Measurements from ENCODE around the gene TSPOAP1. TPM values are rescaled to one million over a fixed set of nuclear protein-coding genes. Genes with fewer than 3 reads are reported as not detected.

TSPOAP1 gene
- total RNA-seq, 2 experiments from 2014 or later: 21.1 to 24.1 TPM

DNA sequence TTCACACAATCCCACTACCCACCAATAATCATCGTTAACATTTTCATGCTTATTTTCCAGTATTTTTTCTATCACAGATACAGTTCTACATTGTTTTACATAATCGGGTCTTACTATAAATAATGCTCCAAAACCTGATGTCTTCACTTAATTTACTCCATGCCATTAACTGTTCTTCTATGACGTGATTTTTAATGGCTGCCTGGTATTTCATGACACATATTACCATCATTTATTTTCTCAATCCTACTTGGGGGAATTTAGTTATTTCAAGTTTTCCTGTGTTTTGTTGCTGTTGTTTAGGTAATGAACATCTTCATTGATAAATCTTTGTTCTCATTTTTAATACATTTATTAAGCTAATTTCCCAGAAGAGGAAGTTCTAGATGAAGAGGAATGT, 75.5 kb downstream of the TSPOAP1 start:
- peaks cover 4% of the 10 kb centered on the region for H3K4me1 Mint-ChIP-seq (ENCODE audit: low read depth)
- CTCF ChIA-PET: no interaction called here

GRCh38 chr17:58252141-58252540, 76.5 kb downstream of the TSPOAP1 start:
- H3K27me3 Mint-ChIP-seq: peaks cover 14% of the 10 kb centered on the region
- H3K9me3 Mint-ChIP-seq: no peaks in the 10 kb centered on the region
- H3K36me3 Mint-ChIP-seq (ENCODE audit: low read depth): no peaks in the 10 kb centered on the region
- CTCF ChIA-PET: interaction anchor here (1.0 to 1.1 kb wide), 3 partner anchors 52 to 236 kb away, joined by 3 read pairs; partner anchors contain the start of gene HSF5
- peaks cover 10% of the 10 kb centered on the region for H3K4me1 Mint-ChIP-seq (ENCODE audit: low read depth)
- no peak for DNase-seq
- H3K4me3 Mint-ChIP-seq: no peak overlapping the region
- no peak for TF ChIP-seq CTCF (IDR thresholded peaks at IDR 0.05)
- POLR2A ChIA-PET: no interaction called here
- ATAC-seq: no peak
- no peak overlapping the region for H3K27ac Mint-ChIP-seq
- intact Hi-C loops (cut with micrococcal nuclease): no loop called here

More for the DNA sequence above, 75.5 kb downstream of the TSPOAP1 start:
- Mint-ChIP-seq H3K27me3 (peaks cover 17% of the 10 kb centered on the region), H3K4me3 (no peak overlapping the region), H3K36me3 (ENCODE audit: low read depth) (no peaks in the 10 kb centered on the region), H3K9me3 (no peaks in the 10 kb centered on the region), H3K27ac (no peak overlapping the region)
- ATAC-seq (no peak), DNase-seq (no peak)
- no peak for TF ChIP-seq CTCF (IDR thresholded peaks at IDR 0.05)
- intact Hi-C loops (cut with micrococcal nuclease): no loop called here
- POLR2A ChIA-PET: no interaction called here

Small RNAs within 50 kb of the gene (microRNA-seq; reads per million reads assigned to microRNA genes)
- not detected for gene MIR4736 (ENCODE audit: borderline microRNAs expressed, borderline replicate concordance)

Other genes with a start within 250 kb of the TSPOAP1 start
- 10 to 100 TPM; 25.6 to 26.1 TPM for gene DYNLL2, start 245.4 kb downstream of the TSPOAP1 start, total RNA-seq
- gene OR4D1, start 180.4 kb downstream of the TSPOAP1 start, total RNA-seq: under 1 TPM; 0.22 to 0.25 TPM
- not detected for gene OR4D2, start 161.8 kb downstream of the TSPOAP1 start, total RNA-seq
- not detected for gene EPX, start 136.1 kb downstream of the TSPOAP1 start, total RNA-seq
- gene MKS1, start 109.5 kb downstream of the TSPOAP1 start, total RNA-seq: 10 to 100 TPM; 20.7 to 24.8 TPM
- not detected for gene LPO, start 90.2 kb downstream of the TSPOAP1 start, total RNA-seq
- gene MPO, start 47.9 kb downstream of the TSPOAP1 start, total RNA-seq: not detected
- 100 to 1,000 TPM; 104 to 110 TPM for gene SUPT4H1, start 23.4 kb upstream of the TSPOAP1 start, total RNA-seq
- gene RNF43, start 88.7 kb upstream of the TSPOAP1 start, total RNA-seq: 1 to 10 TPM in 1 of 2 experiments, under 1 TPM in 1; 0.34 to 1.1 TPM
- 1 to 10 TPM; 3.2 to 3.9 TPM for gene HSF5, start 159.6 kb upstream of the TSPOAP1 start, total RNA-seq
- 10 to 100 TPM; 73.3 to 82.1 TPM for gene MTMR4, start 185.8 kb upstream of the TSPOAP1 start, total RNA-seq